Heart left ventricle (tissue), 16 donors: ENCODE measurements around the gene RTRAF. TPM values are rescaled to one million over a fixed set of nuclear protein-coding genes. Genes with fewer than 3 reads are reported as not detected.

Experiments
- ATAC-seq, 4 donors: fragments of 200-7000 bp; cut with Tn5 transposase; one replicate each; pipeline ENCODE4 v1.9.1; 2020 to 2022; ENCODE audit warnings: moderate library complexity in 4 of 4, mild to moderate bottlenecking in 3 of 4, moderate number of reproducible peaks in 1 of 4
- DNase-seq, 5 donors: peaks; one replicate each; pipeline ENCODE4 v3.0.0-alpha.2; 2020
- H3K27ac ChIP-seq, 12 donors: fragments of 200-600 bp; sonication (generic) in 4 of 12; one replicate each; pipeline versions ENCODE4 v1.5.0 to v1.8.0; 2016 to 2022; ENCODE audit warnings: mild to moderate bottlenecking in 2 of 12
- H3K27me3 ChIP-seq, 9 donors: fragments of 200-600 bp; sonication (generic) in 2 of 9; one replicate each; pipeline versions ENCODE4 v1.5.1 to v1.8.0; 2016 to 2022; ENCODE audit warnings: mild to moderate bottlenecking in 3 of 9
- H3K36me3 ChIP-seq, 9 donors: fragments of 200-600 bp; sonication (generic) in 2 of 9; one replicate each; pipeline versions ENCODE4 v1.5.0 to v1.8.0; 2018 to 2022; ENCODE audit warnings: mild to moderate bottlenecking in 2 of 9
- H3K4me1 ChIP-seq, 12 donors: fragments of 200-600 bp; sonication (generic) in 4 of 12; one replicate each; pipeline versions ENCODE4 v1.5.0 to v1.8.0; 2016 to 2022; ENCODE audit warnings: mild to moderate bottlenecking in 3 of 12
- H3K4me3 ChIP-seq, 12 donors: fragments of 200-600 bp; sonication (generic) in 4 of 12; one replicate each; pipeline versions ENCODE4 v1.5.0 to v1.8.0; 2017 to 2022; ENCODE audit warnings: mild to moderate bottlenecking in 9 of 12, moderate library complexity in 4 of 12
- H3K9me3 ChIP-seq, 12 donors: fragments of 200-600 bp; sonication (generic) in 4 of 12; one replicate each; pipeline versions ENCODE4 v1.5.0 to v1.8.0; 2016 to 2022; ENCODE audit warnings: mild to moderate bottlenecking in 1 of 12
- POLR2A ChIP-seq, 2 donors: fragments of 450-650 bp; IDR thresholded peaks; one replicate each; pipeline ENCODE4 v1.6.1; 2017; ENCODE audit warnings: antibody characterized with exemption in 2 of 2, mild to moderate bottlenecking in 2 of 2, moderate library complexity in 2 of 2
- WGBS, 4 donors: extraction: QIAGEN DNeasy Blood & Tissue Kit in 2 of 4; methylation state at CpG; one replicate each; pipeline versions ENCODE4 v1.1.5 to v1.1.7; 2013 to 2018; 5-methylcytosine and 5-hydroxymethylcytosine counted together
- intact Hi-C, 10 donors: fragments of 100-400 bp; cut with DNase I; formaldehyde crosslinking; loops; one replicate each; pipeline versions ENCODE4 v1.11.1 to v1.14.2; 2022
- polyA plus RNA-seq, 2 donors: library from polyadenylated mRNA; stranded (reverse); fragments of 200-250 nt; gene quantifications; one replicate each; pipeline ENCODE4 v1.2.3, GENCODE V29; 2013
- total RNA-seq, 9 donors: library from RNA; depleted of rRNA in 2 of 9; stranded (reverse); fragments of >200 nt in 2 of 9; fragmentation: NEBNext Ultra II Directional in 3 of 9; extraction: Animal tissue kit (Norgen Biotek cat#: 25700) in 3 of 9; gene quantifications; one replicate each; pipeline versions ENCODE4 v1.1.0 to v1.2.4, GENCODE V29; 2016 to 2023
- TF ChIP-seq, protein P1 (sequence below), 12 donors: fragments of 200-600 bp; sonication (generic) in 4 of 12; IDR thresholded peaks; one replicate each; pipeline versions ENCODE4 v1.5.0 to v1.8.0; 2018 to 2022; ENCODE audit warnings: antibody characterized with exemption in 12 of 12, mild to moderate bottlenecking in 5 of 12
- donor health status: ischemic (EF 13 %, LVEDD 7.1; RV severe dilation, severe dysfunction).
- donor health status: healthy with polysubstance abuse.
- donor health status: DM: no; HTN: yes; CAD: no.
- donor health status: DM: no; HTN: no; CAD: no.
- donor health status: ischemic (EF 25% LVEDD 6.9; RV normal size, moderate dysfunction).
- donor health status: ischemic (EF 25% LVEDD 5.7; RV mildly dilated, moderate dysfunction).
- donor health status: healthy.
- donor health status: DM: yes; HTN: yes; CAD: no.
- donor health status: ischemic (EF 35%, LVEDD 5.7; RV mildly dilated, moderate dysfunction).
- donor health status: nonischemic (EF 11% LVEDD 7.7; RV severe dilation, severe dysfunction).
- donor health status: DM: yes; HTN: yes; CAD: no.
- donor health status: PGD.
- donor health status: ischemic (EF 29% LVEDD 5.4; RV normal size, mild dysfunction).
- donor health status: nonischemic (EF 23%, LVEDD 6.1; RV moderate dilation, normal function).

RTRAF gene
- total and polyA plus RNA-seq, 11 donors: 72.9 to 272 (median 193) TPM

- Histone ChIP-seq H3K27ac (peak overlapping the region in 10 of 12 donors; percentile 8 to 81 (median 68)), H3K4me1 (peaks cover 0 to 78% (median 62%) of the 10 kb centered on the region in 12 donors), H3K36me3 (peaks cover 0 to 43% (median 11%) of the 10 kb centered on the region in 9 donors), H3K4me3 (no peak overlapping the region), H3K9me3 (no peaks in the 10 kb centered on the region), H3K27me3 (no peaks in the 10 kb centered on the region)
- intact Hi-C loops: loop anchor here in 4 of 10 donors (5.0 to 10.0 kb wide), 2 partner anchors 47 to 645 kb away; partner anchors contain the start of gene PSMC6 (in 1 of the 4)
- DNase-seq (no peak), ATAC-seq (no peak)
- TF ChIP-seq, protein P1, sequence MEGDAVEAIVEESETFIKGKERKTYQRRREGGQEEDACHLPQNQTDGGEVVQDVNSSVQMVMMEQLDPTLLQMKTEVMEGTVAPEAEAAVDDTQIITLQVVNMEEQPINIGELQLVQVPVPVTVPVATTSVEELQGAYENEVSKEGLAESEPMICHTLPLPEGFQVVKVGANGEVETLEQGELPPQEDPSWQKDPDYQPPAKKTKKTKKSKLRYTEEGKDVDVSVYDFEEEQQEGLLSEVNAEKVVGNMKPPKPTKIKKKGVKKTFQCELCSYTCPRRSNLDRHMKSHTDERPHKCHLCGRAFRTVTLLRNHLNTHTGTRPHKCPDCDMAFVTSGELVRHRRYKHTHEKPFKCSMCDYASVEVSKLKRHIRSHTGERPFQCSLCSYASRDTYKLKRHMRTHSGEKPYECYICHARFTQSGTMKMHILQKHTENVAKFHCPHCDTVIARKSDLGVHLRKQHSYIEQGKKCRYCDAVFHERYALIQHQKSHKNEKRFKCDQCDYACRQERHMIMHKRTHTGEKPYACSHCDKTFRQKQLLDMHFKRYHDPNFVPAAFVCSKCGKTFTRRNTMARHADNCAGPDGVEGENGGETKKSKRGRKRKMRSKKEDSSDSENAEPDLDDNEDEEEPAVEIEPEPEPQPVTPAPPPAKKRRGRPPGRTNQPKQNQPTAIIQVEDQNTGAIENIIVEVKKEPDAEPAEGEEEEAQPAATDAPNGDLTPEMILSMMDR (IDR thresholded peaks at IDR 0.05): no peak
- no peak for TF ChIP-seq POLR2A (IDR thresholded peaks at IDR 0.05)
Observed at GRCh38 chr14:52059649-52060048, 70.3 kb downstream of the RTRAF start.

DNA sequence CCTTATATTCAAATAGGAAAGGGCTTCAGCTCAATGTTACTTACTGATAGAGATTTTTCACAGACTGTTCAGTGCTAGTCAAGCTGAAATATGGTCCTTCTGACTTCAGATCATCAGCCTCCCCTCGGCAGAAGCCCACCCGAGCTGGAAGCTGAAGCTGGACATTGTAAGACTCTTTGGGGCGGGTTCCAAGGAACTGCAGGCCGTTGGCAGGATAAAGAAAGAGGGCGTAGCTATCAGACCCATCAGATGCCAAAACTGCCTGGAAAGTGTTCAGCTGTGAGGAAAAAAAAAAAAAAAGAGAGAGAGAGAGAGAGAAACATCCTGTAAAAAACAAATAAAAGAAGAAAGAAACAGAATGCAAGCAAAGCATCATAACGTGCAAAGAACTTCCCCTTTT, 70.7 kb downstream of the RTRAF start:
- intact Hi-C loops: loop anchor here in 4 of 10 donors (5.0 to 10.0 kb wide), 2 partner anchors 48 to 645 kb away; partner anchors contain the start of gene PSMC6 (in 1 of the 4)
- peaks cover 0 to 78% (median 59%) of the 10 kb centered on the region in 12 donors for H3K4me1 ChIP-seq
- H3K4me3 ChIP-seq: no peak overlapping the region

More for the DNA sequence above, 70.7 kb downstream of the RTRAF start:
- Histone ChIP-seq H3K27ac (peak overlapping the region in 11 of 12 donors; percentile 8 to 81 (median 68)), H3K36me3 (peaks cover 0 to 41% (median 11%) of the 10 kb centered on the region in 9 donors), H3K9me3 (no peaks in the 10 kb centered on the region), H3K27me3 (no peaks in the 10 kb centered on the region)
- no peak for DNase-seq
- WGBS, 4 donors: 6 to 18% (median 9%) methylated on average over 6 of the region's 6 CpGs
- ATAC-seq: no peak
- TF ChIP-seq, protein P1 (IDR thresholded peaks at IDR 0.05): peak in 1 of 12 donors; percentile 13
- TF ChIP-seq POLR2A (IDR thresholded peaks at IDR 0.05): no peak

Other genes with a start within 250 kb of the RTRAF start
- gene GNG2, start 128.9 kb upstream of the RTRAF start, total RNA-seq: 10 to 100 TPM in 2 of 9 donors, 1 to 10 TPM in 7; 3.3 to 29.2 (median 7.8) TPM
- gene GNG2, start 128.9 kb upstream of the RTRAF start, polyA plus RNA-seq: 1 to 10 TPM; 3.1 to 3.7 TPM
- 10 to 100 TPM; 32.0 to 77.4 (median 40.9) TPM for gene NID2, start 79.5 kb downstream of the RTRAF start, total RNA-seq
- gene NID2, start 79.5 kb downstream of the RTRAF start, polyA plus RNA-seq: 10 to 100 TPM; 17.3 to 18.8 TPM